GM23338 (cell line): ENCODE data around the gene ARX. TPM values are rescaled to one million over a fixed set of nuclear protein-coding genes. Genes with fewer than 3 reads are reported as not detected.

ENCODE experiments used
- ATAC-seq: fragments of 200-7000 bp; cut with Tn5 transposase; 3 replicates; pipeline ENCODE4 v1.9.1; 2020
- DNase-seq: peaks from one replicate; pipeline ENCODE4 v3.0.0-alpha.2; 2015; ENCODE audit warnings: low spot score
- H2AFZ ChIP-seq: fragments of 200-600 bp; sonication (generic); 2 replicates; pipeline ENCODE4 v1.8.0; 2016; ENCODE audit warnings: antibody characterized with exemption, mild to moderate bottlenecking, moderate library complexity
- H3F3A ChIP-seq: fragments of 200-600 bp; sonication (generic); replicated peaks from 2 replicates; pipeline ENCODE4 v1.8.0; 2017; ENCODE audit warnings: antibody characterized with exemption, mixed run types, low read depth
- H3K27ac ChIP-seq: fragments of 200-600 bp; sonication (generic); 2 replicates; pipeline ENCODE4 v1.6.1; 2016; ENCODE audit warnings: low read depth
- H3K27me3 ChIP-seq: fragments of 200-600 bp; sonication (generic); 2 replicates; pipeline ENCODE4 v1.8.0; 2016; ENCODE audit warnings: mild to moderate bottlenecking, mixed run types, moderate library complexity; ENCODE audit not compliant: insufficient read depth
- H3K36me3 ChIP-seq: fragments of 200-600 bp; sonication (generic); 2 replicates; pipeline ENCODE4 v1.8.0; 2016; ENCODE audit warnings: mild to moderate bottlenecking; ENCODE audit not compliant: insufficient read depth
- H3K4me1 ChIP-seq: fragments of 200-600 bp; sonication (generic); 2 replicates; pipeline ENCODE4 v1.8.0; 2016; ENCODE audit warnings: mild to moderate bottlenecking, moderate library complexity; ENCODE audit not compliant: insufficient read depth
- H3K4me2 ChIP-seq: fragments of 200-600 bp; sonication (generic); 2 replicates; pipeline ENCODE4 v1.7.1; 2017; ENCODE audit warnings: mixed run types
- H3K4me3 ChIP-seq: fragments of 200-600 bp; sonication (generic); 2 replicates; pipeline ENCODE4 v1.6.1; 2016; ENCODE audit warnings: mixed run types
- H3K79me2 ChIP-seq: fragments of 200-600 bp; sonication (generic); replicated peaks from 2 replicates; pipeline ENCODE4 v1.8.0; 2017; ENCODE audit warnings: mild to moderate bottlenecking; ENCODE audit not compliant: insufficient read depth
- H3K9me2 ChIP-seq: fragments of 200-600 bp; sonication (generic); 2 replicates; pipeline ENCODE4 v1.8.0; 2017; ENCODE audit not compliant: insufficient read depth
- H4K20me1 ChIP-seq: fragments of 200-600 bp; sonication (generic); replicated peaks from 2 replicates; pipeline ENCODE4 v1.8.0; 2017; ENCODE audit warnings: mild to moderate bottlenecking; ENCODE audit not compliant: insufficient read depth
- H3K27ac Mint-ChIP-seq: 2 replicates; pipeline ENCODE4 v1.8.0; 2020; ENCODE audit warnings: inconsistent platforms, mild to moderate bottlenecking, moderate library complexity, mixed read lengths
- H3K27me3 Mint-ChIP-seq: 3 replicates; pipeline ENCODE4 v1.8.0; 2022; ENCODE audit warnings: low read depth, mild to moderate bottlenecking, moderate library complexity, mixed read lengths, inconsistent platforms; ENCODE audit not compliant: insufficient read depth, poor library complexity
- H3K36me3 Mint-ChIP-seq: 3 replicates; pipeline ENCODE4 v1.8.0; 2021; ENCODE audit warnings: low read depth, mild to moderate bottlenecking, inconsistent platforms, moderate library complexity, mixed read lengths
- H3K4me1 Mint-ChIP-seq: 3 replicates; pipeline ENCODE4 v1.8.0; 2020; ENCODE audit warnings: mild to moderate bottlenecking, inconsistent platforms, mixed read lengths
- H3K4me3 Mint-ChIP-seq: 3 replicates; pipeline ENCODE4 v1.8.0; 2021; ENCODE audit warnings: moderate library complexity, mild to moderate bottlenecking, inconsistent platforms, mixed read lengths
- H3K9me3 Mint-ChIP-seq: 3 replicates; pipeline ENCODE4 v1.8.0; 2020; ENCODE audit warnings: moderate library complexity, mild to moderate bottlenecking, inconsistent platforms, mixed read lengths
- ETS1 ChIP-seq: IDR thresholded peaks from 2 replicates; pipeline ENCODE4 v1.6.1; 2016; ENCODE audit warnings: antibody characterized with exemption
- JUNB ChIP-seq: IDR thresholded peaks from one replicate; pipeline ENCODE4 v1.6.1; 2016; ENCODE audit warnings: antibody characterized with exemption; ENCODE audit not compliant: unreplicated experiment
- NANOG ChIP-seq: IDR thresholded peaks from 2 replicates; pipeline ENCODE4 v1.6.1; 2016; ENCODE audit warnings: antibody characterized with exemption, borderline replicate concordance
- POLR2AphosphoS5 ChIP-seq: IDR thresholded peaks from 2 replicates; pipeline ENCODE4 v1.6.1; 2016; ENCODE audit warnings: antibody characterized with exemption, low read depth
- ZNF331 ChIP-seq: fragments of 250-450 bp; sonication (Bioruptor Pico); IDR thresholded peaks from 2 replicates; pipeline ENCODE4 v1.5.0; 2020; ENCODE audit warnings: low read depth, mild to moderate bottlenecking, moderate library complexity
- ZNF462 ChIP-seq: fragments of 250-450 bp; sonication (Bioruptor Pico); IDR thresholded peaks from 2 replicates; pipeline ENCODE4 v1.5.0; 2020; ENCODE audit warnings: mild to moderate bottlenecking, moderate library complexity
- polyA plus RNA-seq: library from polyadenylated mRNA; unstranded; fragments of >200 nt; fragmentation: Nextera tagmentation; extraction: Ambion mirVana; gene quantifications from 2 replicates; pipeline ENCODE4 v1.2.1, GENCODE V29; 2016
- total RNA-seq: library from RNA; depleted of rRNA; stranded (reverse); fragments of >200 nt; shearing (Covaris generic); gene quantifications from 2 replicates; pipeline ENCODE4 v1.2.3, GENCODE V29; 2014

The ARX gene
- total and polyA plus RNA-seq, 2 experiments from 2014 or later, result 0.13 TPM; not detected in 1

- Histone ChIP-seq H3K4me1 (peaks cover 7% of the 10 kb centered on the region), H3K36me3 (no peaks in the 10 kb centered on the region), H3K27me3 (no peaks in the 10 kb centered on the region), H2AFZ (no peak overlapping the region), H3K4me3 (no peak overlapping the region), H3K9me2 (no peaks in the 10 kb centered on the region), H3K79me2 (no peaks in the 10 kb centered on the region), H4K20me1 (no peaks in the 10 kb centered on the region), H3K4me2 (no peak overlapping the region), H3K27ac (no peak overlapping the region), H3F3A (no peaks in the 10 kb centered on the region)
- ATAC-seq, result no peak
- Mint-ChIP-seq H3K4me3 (no peak overlapping the region), H3K9me3 (no peaks in the 10 kb centered on the region), H3K36me3 (no peaks in the 10 kb centered on the region; the same call in 2 of the 3 replicates), H3K4me1 (peaks cover 10% of the 10 kb centered on the region), H3K27me3 (peaks cover 3% of the 10 kb centered on the region), H3K27ac (no peak overlapping the region)
- no peak for DNase-seq
- no peak for TF ChIP-seq POLR2AphosphoS5
- TF ChIP-seq JUNB, result no peak
- no peak for TF ChIP-seq ZNF462 (CRISPR knock-in tag)
- TF ChIP-seq ETS1, result no peak
- no peak for TF ChIP-seq NANOG
- TF ChIP-seq ZNF331 (CRISPR knock-in tag), result no peak
These were observed 27.4 kb upstream of the ARX start for GRCh38 chrX:25043192-25043591.

GRCh38 chrX:25039036-25039435 lies 23.3 kb upstream of the ARX start:
- no peaks in the 10 kb centered on the region for H3K9me3 Mint-ChIP-seq
- no peak overlapping the region for H3K27ac Mint-ChIP-seq
- Histone ChIP-seq H3K36me3 (no peaks in the 10 kb centered on the region), H3K4me2 (no peak overlapping the region), H3F3A (no peaks in the 10 kb centered on the region), H3K4me1 (no peaks in the 10 kb centered on the region), H3K27me3 (no peaks in the 10 kb centered on the region), H3K4me3 (no peak overlapping the region), H3K79me2 (no peaks in the 10 kb centered on the region), H3K27ac (no peak overlapping the region), H4K20me1 (no peaks in the 10 kb centered on the region), H2AFZ (no peak overlapping the region), H3K9me2 (no peaks in the 10 kb centered on the region)
- DNase-seq (no peak), ATAC-seq (no peak)
- peaks cover 3% of the 10 kb centered on the region for H3K27me3 Mint-ChIP-seq
- no peak overlapping the region for H3K4me3 Mint-ChIP-seq
- no peaks in the 10 kb centered on the region for H3K4me1 Mint-ChIP-seq
- H3K36me3 Mint-ChIP-seq, result no peaks in the 10 kb centered on the region
- TF ChIP-seq ETS1, result no peak
